Glutamatergic neuron (in vitro differentiated cells): ENCODE data around the gene KDM3B. TPM values are rescaled to one million over a fixed set of nuclear protein-coding genes. Genes with fewer than 3 reads are reported as not detected.

Source experiments
- DNase-seq: peaks from one replicate; pipeline ENCODE4 v3.0.0; 2022
- H3K27ac Mint-ChIP-seq: one replicate; pipeline ENCODE4 v1.8.0; 2020; ENCODE audit warnings: mild to moderate bottlenecking, mixed read lengths, inconsistent platforms; ENCODE audit not compliant: unreplicated experiment
- H3K27me3 Mint-ChIP-seq: one replicate; pipeline ENCODE4 v1.8.0; 2020; ENCODE audit warnings: mild to moderate bottlenecking, moderate library complexity, mixed read lengths, inconsistent platforms; ENCODE audit not compliant: unreplicated experiment
- H3K36me3 Mint-ChIP-seq: one replicate; pipeline ENCODE4 v1.8.0; 2020; ENCODE audit warnings: mild to moderate bottlenecking, mixed read lengths, inconsistent platforms; ENCODE audit not compliant: unreplicated experiment
- H3K4me1 Mint-ChIP-seq: one replicate; pipeline ENCODE4 v1.8.0; 2020; ENCODE audit warnings: mild to moderate bottlenecking, low read depth, mixed read lengths, inconsistent platforms; ENCODE audit not compliant: unreplicated experiment
- H3K4me3 Mint-ChIP-seq: one replicate; pipeline ENCODE4 v1.8.0; 2020; ENCODE audit warnings: mild to moderate bottlenecking, mixed read lengths, inconsistent platforms; ENCODE audit not compliant: unreplicated experiment
- H3K9me3 Mint-ChIP-seq: one replicate; pipeline ENCODE4 v1.8.0; 2020; ENCODE audit warnings: mild to moderate bottlenecking, moderate library complexity, mixed read lengths, inconsistent platforms; ENCODE audit not compliant: unreplicated experiment
- CTCF ChIP-seq: fragments of 200-600 bp; sonication (generic); IDR thresholded peaks from one replicate; pipeline ENCODE4 v1.5.0; 2021; ENCODE audit not compliant: partially characterized antibody, unreplicated experiment
- total RNA-seq: library from RNA; stranded (reverse); fragmentation: NEBNext Ultra II Directional; extraction: Animal tissue kit (Norgen Biotek cat#: 25700); gene quantifications from one replicate; pipeline ENCODE4 v1.2.1, GENCODE V29; 2021; ENCODE audit not compliant: unreplicated experiment

The KDM3B gene
- total RNA-seq, 1 donor from 2014 or later: 98.5 TPM

- Mint-ChIP-seq H3K27me3 (peaks cover 2% of the 10 kb centered on the region), H3K27ac (no peak overlapping the region), H3K4me3 (no peak overlapping the region), H3K4me1 (peaks cover 13% of the 10 kb centered on the region), H3K9me3 (peaks cover 8% of the 10 kb centered on the region), H3K36me3 (no peaks in the 10 kb centered on the region)
- no peak for TF ChIP-seq CTCF
- no peak for DNase-seq
Measured at GRCh38 chr5:138459311-138459933, 106.9 kb downstream of the KDM3B start.

- H3K36me3 Mint-ChIP-seq: no peaks in the 10 kb centered on the region
- H3K27ac Mint-ChIP-seq: no peak overlapping the region
- peaks cover 2% of the 10 kb centered on the region for H3K27me3 Mint-ChIP-seq
- no peak for TF ChIP-seq CTCF
- H3K4me1 Mint-ChIP-seq: peaks cover 13% of the 10 kb centered on the region
- H3K9me3 Mint-ChIP-seq: peaks cover 8% of the 10 kb centered on the region
- no peak overlapping the region for H3K4me3 Mint-ChIP-seq
- no peak for DNase-seq
Measured at GRCh38 chr5:138460032-138460693, 107.7 kb downstream of the KDM3B start.

GRCh38 chr5:138461343-138462125, 109.0 kb downstream of the KDM3B start:
- no peak for DNase-seq
- TF ChIP-seq CTCF: no peak

GRCh38 chr5:138463419-138464007, 111.0 kb downstream of the KDM3B start:
- Mint-ChIP-seq H3K36me3 (peaks cover 5% of the 10 kb centered on the region), H3K4me1 (peaks cover 11% of the 10 kb centered on the region), H3K9me3 (peaks cover 11% of the 10 kb centered on the region), H3K27me3 (peaks cover 15% of the 10 kb centered on the region), H3K4me3 (peak overlapping the region; percentile 85), H3K27ac (peak overlapping the region; percentile 90)
- DNase-seq: peak; percentile 49
- TF ChIP-seq CTCF: no peak

More at GRCh38 chr5:138461343-138462125, 109.0 kb downstream of the KDM3B start:
- Mint-ChIP-seq H3K9me3 (peaks cover 6% of the 10 kb centered on the region), H3K4me1 (peaks cover 13% of the 10 kb centered on the region), H3K27me3 (peaks cover 3% of the 10 kb centered on the region), H3K4me3 (no peak overlapping the region), H3K27ac (peak overlapping the region; percentile 8), H3K36me3 (no peaks in the 10 kb centered on the region)
